ENCODE data around the gene ITGB1. TPM values are rescaled to one million over a fixed set of nuclear protein-coding genes. Genes with fewer than 3 reads are reported as not detected.

ITGB1 gene
- total and polyA plus RNA-seq, 9 of the 15 experiments (the other 6 are each of a cell fraction or from before 2014, with no cell fraction given): 40.2 to 194 (median 155) TPM

- TF ChIP-seq, protein P1, sequence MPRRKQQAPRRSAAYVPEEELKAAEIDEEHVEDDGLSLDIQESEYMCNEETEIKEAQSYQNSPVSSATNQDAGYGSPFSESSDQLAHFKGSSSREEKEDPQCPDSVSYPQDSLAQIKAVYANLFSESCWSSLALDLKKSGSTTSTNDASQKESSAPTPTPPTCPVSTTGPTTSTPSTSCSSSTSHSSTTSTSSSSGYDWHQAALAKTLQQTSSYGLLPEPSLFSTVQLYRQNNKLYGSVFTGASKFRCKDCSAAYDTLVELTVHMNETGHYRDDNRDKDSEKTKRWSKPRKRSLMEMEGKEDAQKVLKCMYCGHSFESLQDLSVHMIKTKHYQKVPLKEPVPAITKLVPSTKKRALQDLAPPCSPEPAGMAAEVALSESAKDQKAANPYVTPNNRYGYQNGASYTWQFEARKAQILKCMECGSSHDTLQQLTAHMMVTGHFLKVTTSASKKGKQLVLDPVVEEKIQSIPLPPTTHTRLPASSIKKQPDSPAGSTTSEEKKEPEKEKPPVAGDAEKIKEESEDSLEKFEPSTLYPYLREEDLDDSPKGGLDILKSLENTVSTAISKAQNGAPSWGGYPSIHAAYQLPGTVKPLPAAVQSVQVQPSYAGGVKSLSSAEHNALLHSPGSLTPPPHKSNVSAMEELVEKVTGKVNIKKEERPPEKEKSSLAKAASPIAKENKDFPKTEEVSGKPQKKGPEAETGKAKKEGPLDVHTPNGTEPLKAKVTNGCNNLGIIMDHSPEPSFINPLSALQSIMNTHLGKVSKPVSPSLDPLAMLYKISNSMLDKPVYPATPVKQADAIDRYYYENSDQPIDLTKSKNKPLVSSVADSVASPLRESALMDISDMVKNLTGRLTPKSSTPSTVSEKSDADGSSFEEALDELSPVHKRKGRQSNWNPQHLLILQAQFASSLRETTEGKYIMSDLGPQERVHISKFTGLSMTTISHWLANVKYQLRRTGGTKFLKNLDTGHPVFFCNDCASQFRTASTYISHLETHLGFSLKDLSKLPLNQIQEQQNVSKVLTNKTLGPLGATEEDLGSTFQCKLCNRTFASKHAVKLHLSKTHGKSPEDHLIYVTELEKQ (CRISPR knock-in tag; IDR thresholded peaks at IDR 0.05): no peak
- TF ChIP-seq, protein P2, sequence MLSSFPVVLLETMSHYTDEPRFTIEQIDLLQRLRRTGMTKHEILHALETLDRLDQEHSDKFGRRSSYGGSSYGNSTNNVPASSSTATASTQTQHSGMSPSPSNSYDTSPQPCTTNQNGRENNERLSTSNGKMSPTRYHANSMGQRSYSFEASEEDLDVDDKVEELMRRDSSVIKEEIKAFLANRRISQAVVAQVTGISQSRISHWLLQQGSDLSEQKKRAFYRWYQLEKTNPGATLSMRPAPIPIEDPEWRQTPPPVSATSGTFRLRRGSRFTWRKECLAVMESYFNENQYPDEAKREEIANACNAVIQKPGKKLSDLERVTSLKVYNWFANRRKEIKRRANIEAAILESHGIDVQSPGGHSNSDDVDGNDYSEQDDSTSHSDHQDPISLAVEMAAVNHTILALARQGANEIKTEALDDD (IDR thresholded peaks at IDR 0.05): no peak
- TF ChIP-seq RBBP5 (IDR thresholded peaks at IDR 0.05; ENCODE audit: borderline replicate concordance, insufficient read depth, low read length, poor library complexity, severe bottlenecking) (peak; percentile 89), ZBTB8A (IDR thresholded peaks at IDR 0.05; ENCODE audit: partially characterized antibody) (no peak), CHD2 (IDR thresholded peaks at IDR 0.05; ENCODE audit: low read depth, low read length) (0 out of 2 replicates have a peak, but pooled peaks have one; percentile 27), ZNF134 (CRISPR knock-in tag; conservative IDR thresholded peaks at IDR 0.05) (no peak), ZBTB7A (IDR thresholded peaks at IDR 0.05; ENCODE audit: borderline replicate concordance, control insufficient read depth, low read depth, low read length) (peak; percentile 80; the same call in 1 of the 2 replicates), ZZZ3 (IDR thresholded peaks at IDR 0.05) (no peak), SRF (CRISPR knock-in tag; IDR thresholded peaks at IDR 0.05) (peak in 1 of 2 experiments; percentile 57; a peak in 1 of 4 replicates), SMC3 (conservative IDR thresholded peaks at IDR 0.05; ENCODE audit: insufficient read depth, low read depth, low read length) (0 out of 2 replicates have a peak, but pooled peaks have one; percentile 14), IFI16 (CRISPR knock-in tag; IDR thresholded peaks at IDR 0.05) (no peak), MTF1 (CRISPR knock-in tag; IDR thresholded peaks at IDR 0.05; ENCODE audit: borderline replicate concordance) (no peak), ATF7 (IDR thresholded peaks at IDR 0.05) (peak; percentile 79), ZBTB9 (CRISPR knock-in tag; IDR thresholded peaks at IDR 0.05) (0 out of 2 replicates have a peak, but pooled peaks have one; percentile 20), HDAC3 (IDR thresholded peaks at IDR 0.05; ENCODE audit: borderline replicate concordance, partially characterized antibody) (no peak), NFIC (IDR thresholded peaks at IDR 0.05) (peak; percentile 37; the same call in 1 of the 2 replicates), ZNF583 (CRISPR knock-in tag; IDR thresholded peaks at IDR 0.05) (no peak), TGIF2 (CRISPR knock-in tag; IDR thresholded peaks at IDR 0.05) (no peak)
- TF ChIP-seq, protein P3, sequence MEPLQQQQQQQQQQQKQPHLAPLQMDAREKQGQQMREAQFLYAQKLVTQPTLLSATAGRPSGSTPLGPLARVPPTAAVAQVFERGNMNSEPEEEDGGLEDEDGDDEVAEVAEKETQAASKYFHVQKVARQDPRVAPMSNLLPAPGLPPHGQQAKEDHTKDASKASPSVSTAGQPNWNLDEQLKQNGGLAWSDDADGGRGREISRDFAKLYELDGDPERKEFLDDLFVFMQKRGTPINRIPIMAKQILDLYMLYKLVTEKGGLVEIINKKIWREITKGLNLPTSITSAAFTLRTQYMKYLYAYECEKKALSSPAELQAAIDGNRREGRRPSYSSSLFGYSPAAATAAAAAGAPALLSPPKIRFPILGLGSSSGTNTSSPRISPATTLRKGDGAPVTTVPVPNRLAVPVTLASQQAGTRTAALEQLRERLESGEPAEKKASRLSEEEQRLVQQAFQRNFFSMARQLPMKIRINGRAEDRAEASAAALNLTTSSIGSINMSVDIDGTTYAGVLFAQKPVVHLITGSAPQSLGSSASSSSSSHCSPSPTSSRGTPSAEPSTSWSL (CRISPR knock-in tag; IDR thresholded peaks at IDR 0.05; ENCODE audit: borderline replicate concordance): no peak
These were observed at the start of gene ITGB1 (continued) for GRCh38 chr10:32958085-32959005.
